Fibroblast of lung (primary cell): Measurements from ENCODE around the gene GINS3. TPM values are rescaled to one million over a fixed set of nuclear protein-coding genes. Genes with fewer than 3 reads are reported as not detected.

Source experiments
- DNase-seq, 2 donors: peaks; one replicate each; pipeline versions ENCODE4 v3.0.0 to v3.0.0-alpha.2; 2010; ENCODE audit warnings: low read depth in 2 of 2
- H2AFZ ChIP-seq: 2 replicates; pipeline ENCODE4 v1.5.1; 2012; ENCODE audit warnings: low read length, control low read depth, inconsistent platforms
- H3K27ac ChIP-seq: 2 replicates; pipeline ENCODE4 v1.5.1; 2011; ENCODE audit warnings: low read length, control low read depth; ENCODE audit not compliant: insufficient read depth
- H3K27me3 ChIP-seq: 2 replicates; pipeline ENCODE4 v1.5.1; 2011; ENCODE audit warnings: mild to moderate bottlenecking, low read length; ENCODE audit not compliant: control insufficient read depth, insufficient read depth
- H3K36me3 ChIP-seq: 2 replicates; pipeline ENCODE4 v1.5.1; 2011; ENCODE audit warnings: low read length; ENCODE audit not compliant: control insufficient read depth, insufficient read depth
- H3K4me1 ChIP-seq: 2 replicates; pipeline ENCODE4 v1.5.1; 2011; ENCODE audit warnings: low read length; ENCODE audit not compliant: control insufficient read depth, insufficient read depth; ENCODE audit errors: extremely low read depth
- H3K4me2 ChIP-seq: 2 replicates; pipeline ENCODE4 v1.5.1; 2011; ENCODE audit warnings: low read length, control low read depth; ENCODE audit not compliant: insufficient read depth; ENCODE audit errors: extremely low read depth
- H3K4me3 ChIP-seq, 4 experiments: fragments of 200-600 bp in 1 of 4; sonication (generic) in 1 of 4; replicated peaks in 1 of 4; 2 replicates each; pipeline ENCODE4 v1.5.1; 2011 to 2016; ENCODE audit warnings: low read length in 4 of 4, low read depth in 3 of 4, mild to moderate bottlenecking in 3 of 4, control low read depth in 2 of 4, inconsistent platforms in 1 of 4, mixed read lengths in 1 of 4; ENCODE audit not compliant: insufficient read depth in 1 of 4; ENCODE audit errors: control extremely low read depth in 1 of 4
- H3K79me2 ChIP-seq: 2 replicates; pipeline ENCODE4 v1.5.1; 2012; ENCODE audit warnings: mild to moderate bottlenecking, low read length, inconsistent platforms; ENCODE audit not compliant: control insufficient read depth, insufficient read depth
- H3K9ac ChIP-seq: 2 replicates; pipeline ENCODE4 v1.5.1; 2011; ENCODE audit warnings: mild to moderate bottlenecking, low read length, control low read depth; ENCODE audit not compliant: insufficient read depth
- H3K9me3 ChIP-seq: 2 replicates; pipeline ENCODE4 v1.5.1; 2012; ENCODE audit warnings: low read depth, low read length; ENCODE audit not compliant: control insufficient read depth, insufficient read depth
- H4K20me1 ChIP-seq: 2 replicates; pipeline ENCODE4 v1.5.1; 2011; ENCODE audit warnings: low read length; ENCODE audit not compliant: control insufficient read depth, insufficient read depth; ENCODE audit errors: extremely low read depth
- CTCF ChIP-seq, 2 donors: IDR thresholded peaks in 1 of 2; conservative IDR thresholded peaks in 1 of 2; 1 replicate in 1 of 2; 2 replicates in 1 of 2; pipeline ENCODE4 v1.5.1; 2011 to 2012; ENCODE audit warnings: low read length in 2 of 2, control low read depth in 1 of 2, inconsistent platforms in 1 of 2, low read depth in 1 of 2, mild to moderate bottlenecking in 1 of 2
- EZH2 ChIP-seq: IDR thresholded peaks from 2 replicates; pipeline ENCODE4 v1.5.1; 2012; ENCODE audit warnings: low read length, control low read depth, mild to moderate bottlenecking; ENCODE audit errors: missing control alignments
- polyA plus RNA-seq, 2 donors: library from polyadenylated mRNA; depleted of rRNA in 1 of 2; stranded (reverse) in 1 of 2; unstranded in 1 of 2; fragments of >200 nt; gene quantifications; 2 replicates each; pipeline ENCODE4 v1.2.1, GENCODE V29; 2011 to 2012; ENCODE audit warnings: missing spikeins in 1 of 2
- total RNA-seq: library from RNA; depleted of rRNA; stranded (reverse); fragments of >200 nt; gene quantifications from 2 replicates; pipeline ENCODE4 v1.2.1, GENCODE V29; 2014

The GINS3 gene
- total and polyA plus RNA-seq, 2 donors (not counting 1 experiment from before 2014, with no cell fraction given), result 1.8 to 5.9 TPM

GRCh38 chr16:58360041-58360634 lies 32.1 kb upstream of the GINS3 start:
- no peaks in the 10 kb centered on the region for H3K79me2 ChIP-seq
- H3K9me3 ChIP-seq, result no peaks in the 10 kb centered on the region
- no peak overlapping the region for H2AFZ ChIP-seq
- H3K36me3 ChIP-seq, result no peaks in the 10 kb centered on the region
- no peaks in the 10 kb centered on the region for H3K27me3 ChIP-seq
- no peak overlapping the region for H3K4me3 ChIP-seq
- H3K9ac ChIP-seq, result no peak overlapping the region
- no peaks in the 10 kb centered on the region for H3K4me1 ChIP-seq
- TF ChIP-seq CTCF (conservative IDR thresholded peaks at IDR 0.05 in 1 of 2, IDR thresholded peaks at IDR 0.05 in 1 of 2; ENCODE audit: low read depth in 1 of 2, low read length in 2 of 2), result no peak
- TF ChIP-seq EZH2, result no peak
- no peak overlapping the region for H3K4me2 ChIP-seq
- H3K27ac ChIP-seq, result no peak overlapping the region
- DNase-seq, result no peak
- H4K20me1 ChIP-seq, result no peaks in the 10 kb centered on the region

- Histone ChIP-seq H3K9me3 (no peaks in the 10 kb centered on the region), H3K79me2 (no peaks in the 10 kb centered on the region), H2AFZ (no peak overlapping the region), H3K36me3 (no peaks in the 10 kb centered on the region), H3K4me1 (no peaks in the 10 kb centered on the region), H3K27ac (no peak overlapping the region), H3K4me2 (no peak overlapping the region), H3K9ac (no peak overlapping the region), H3K27me3 (no peaks in the 10 kb centered on the region), H3K4me3 (no peak overlapping the region), H4K20me1 (no peaks in the 10 kb centered on the region)
- DNase-seq, result no peak
- TF ChIP-seq CTCF (conservative IDR thresholded peaks at IDR 0.05 in 1 of 2, IDR thresholded peaks at IDR 0.05 in 1 of 2; ENCODE audit: low read depth in 1 of 2, low read length in 2 of 2), result no peak
- TF ChIP-seq EZH2, result no peak
Measured at GRCh38 chr16:58361726-58362125, 30.5 kb upstream of the GINS3 start.

GRCh38 chr16:58363746-58364393 lies 28.4 kb upstream of the GINS3 start:
- no peaks in the 10 kb centered on the region for H3K36me3 ChIP-seq
- H3K9ac ChIP-seq, result no peak overlapping the region
- no peak for DNase-seq
- no peaks in the 10 kb centered on the region for H4K20me1 ChIP-seq
- TF ChIP-seq CTCF (conservative IDR thresholded peaks at IDR 0.05 in 1 of 2, IDR thresholded peaks at IDR 0.05 in 1 of 2; ENCODE audit: low read depth in 1 of 2, low read length in 2 of 2) (no peak), EZH2 (no peak)
- H3K27me3 ChIP-seq, result no peaks in the 10 kb centered on the region
- H3K4me3 ChIP-seq, result no peak overlapping the region
- H3K9me3 ChIP-seq, result no peaks in the 10 kb centered on the region
- H3K4me1 ChIP-seq, result no peaks in the 10 kb centered on the region
- no peak overlapping the region for H2AFZ ChIP-seq
- H3K27ac ChIP-seq, result no peak overlapping the region
- H3K4me2 ChIP-seq, result no peak overlapping the region
- no peaks in the 10 kb centered on the region for H3K79me2 ChIP-seq
